HG03457 (cell line): ENCODE results near the gene GABBR2.
"Not testable (repeated sequence)": the region's sequence is repeated elsewhere in the genome, so short reads cannot be mapped to it uniquely, and the experiment has no call there.

Source experiments
- ATAC-seq: cut with Tn5 transposase; IDR thresholded peaks from one replicate; pipeline ENCODE4 v1.9.1; 2021; ENCODE audit warnings: moderate number of reproducible peaks; ENCODE audit not compliant: unreplicated experiment

GABBR2 gene

DNA sequence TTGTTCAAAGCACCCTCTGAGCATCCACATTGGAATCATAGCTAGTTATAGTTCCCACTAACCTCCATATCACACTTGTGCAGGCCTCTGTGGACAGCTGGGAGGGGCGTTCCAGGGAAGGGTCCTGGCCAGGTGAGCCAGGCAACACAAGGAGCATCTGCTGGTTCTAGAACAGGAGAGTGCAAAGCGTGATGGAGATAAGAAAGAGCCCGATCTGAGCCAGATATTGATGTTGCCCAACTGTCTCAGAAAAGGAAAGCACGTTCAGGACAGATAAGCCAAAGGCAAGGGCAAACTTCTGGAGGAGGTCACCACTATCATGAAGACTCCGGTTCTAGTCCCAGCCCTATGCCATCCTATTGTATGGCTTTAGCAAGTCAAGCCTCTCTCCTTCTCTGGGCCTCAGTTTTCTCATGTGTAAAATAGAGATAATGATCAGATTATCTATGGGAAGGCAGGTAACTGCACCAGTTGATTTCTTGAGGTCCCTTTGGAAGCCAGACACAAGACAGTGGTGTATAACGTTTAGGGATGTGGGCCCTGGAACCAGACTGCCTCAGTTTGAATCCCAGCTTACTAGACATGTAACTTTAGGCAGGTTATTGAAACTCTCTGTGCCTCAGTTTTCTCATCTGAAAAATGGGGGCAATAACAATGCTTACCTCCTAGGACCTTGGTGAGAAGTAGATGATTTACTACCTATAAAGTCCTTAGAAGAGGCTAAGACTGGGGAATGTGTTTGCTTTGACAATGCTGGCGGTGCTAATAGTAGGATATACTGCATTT, 19.8 kb downstream of the GABBR2 start:
- no peak for ATAC-seq

DNA sequence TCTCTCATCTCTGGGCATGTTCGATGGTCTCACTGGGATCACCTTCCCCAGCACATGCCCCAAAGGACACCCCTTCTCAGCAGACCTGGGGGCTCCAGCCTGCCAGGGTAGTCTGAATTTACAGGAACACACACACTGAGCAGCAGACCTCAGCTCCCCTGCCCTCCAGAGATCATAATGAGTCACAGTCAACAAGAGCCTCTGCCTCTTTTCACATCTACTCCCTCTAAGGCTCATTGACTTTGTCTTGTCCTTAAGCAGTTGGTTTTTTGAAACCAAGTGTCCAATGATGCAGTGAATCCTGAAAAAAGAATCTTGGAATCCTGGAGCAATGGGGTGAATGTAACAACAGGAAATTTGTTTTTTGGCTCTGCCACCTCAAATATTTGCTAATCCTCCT, 20.8 kb downstream of the GABBR2 start:
- ATAC-seq = no peak

DNA sequence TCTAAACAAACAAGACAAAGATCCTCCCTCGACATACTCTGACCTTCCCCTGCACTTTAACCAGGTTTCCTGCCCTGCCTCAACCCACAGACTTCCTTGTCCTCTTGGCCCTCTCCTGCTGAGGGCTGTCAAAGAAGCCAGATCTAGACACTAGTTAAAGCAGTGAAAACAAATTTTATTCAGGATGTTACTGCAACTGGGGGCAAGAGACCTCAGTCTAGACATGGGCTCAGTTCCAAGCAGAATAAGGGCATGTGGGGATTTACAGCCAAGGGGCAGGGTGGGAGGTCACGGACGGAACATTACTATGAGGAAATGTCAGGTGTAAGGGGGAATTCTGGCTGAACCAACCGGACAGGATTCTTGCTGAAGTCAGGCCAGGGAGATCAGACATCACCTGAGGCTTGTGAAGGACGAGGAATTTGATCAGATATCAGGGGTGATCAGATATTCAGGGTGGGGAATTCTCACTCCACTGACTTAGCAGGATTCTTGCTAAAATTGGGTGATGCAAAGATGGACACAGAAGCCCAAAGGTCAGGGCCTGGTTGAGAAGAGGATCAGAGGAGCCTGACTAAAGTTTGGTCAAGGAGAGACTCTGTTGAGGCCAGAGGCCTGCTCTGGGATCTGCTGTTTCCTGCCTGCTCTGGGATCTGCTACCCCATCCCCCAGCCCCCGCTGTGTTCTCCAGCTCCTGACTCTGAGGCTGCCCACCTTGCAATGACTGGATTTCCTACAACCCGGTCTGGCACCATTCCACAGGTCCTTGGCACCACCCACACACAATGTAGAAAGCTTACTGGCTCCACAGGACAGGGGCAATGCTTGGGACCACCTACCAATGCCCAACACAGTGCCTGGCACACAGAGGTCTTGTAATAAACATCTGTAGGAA, 21.5 kb downstream of the GABBR2 start:
- ATAC-seq = no peak

DNA sequence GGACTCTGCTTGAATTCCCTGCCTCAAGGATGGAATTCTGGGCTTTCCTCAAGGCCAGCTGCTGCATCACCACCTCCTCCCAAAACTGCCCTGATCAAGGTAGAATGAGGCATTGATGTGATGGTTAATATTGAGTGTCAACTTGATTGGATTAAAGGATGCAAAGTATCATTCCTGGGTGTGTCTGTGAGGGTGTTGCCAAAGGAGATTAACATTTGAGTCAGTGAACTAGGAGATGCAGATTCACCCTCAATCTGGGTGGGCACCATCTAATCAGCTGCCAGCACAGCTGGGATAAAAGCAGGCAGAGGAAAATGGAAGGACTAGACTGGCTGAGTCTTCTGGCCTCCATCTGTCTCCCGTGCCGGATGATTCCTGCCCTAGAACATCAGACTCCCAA, 23.9 kb downstream of the GABBR2 start:
- not testable (repeated sequence) for ATAC-seq

GRCh38 chr9:98678244-98678842, 30.4 kb downstream of the GABBR2 start:
- ATAC-seq = no peak

DNA sequence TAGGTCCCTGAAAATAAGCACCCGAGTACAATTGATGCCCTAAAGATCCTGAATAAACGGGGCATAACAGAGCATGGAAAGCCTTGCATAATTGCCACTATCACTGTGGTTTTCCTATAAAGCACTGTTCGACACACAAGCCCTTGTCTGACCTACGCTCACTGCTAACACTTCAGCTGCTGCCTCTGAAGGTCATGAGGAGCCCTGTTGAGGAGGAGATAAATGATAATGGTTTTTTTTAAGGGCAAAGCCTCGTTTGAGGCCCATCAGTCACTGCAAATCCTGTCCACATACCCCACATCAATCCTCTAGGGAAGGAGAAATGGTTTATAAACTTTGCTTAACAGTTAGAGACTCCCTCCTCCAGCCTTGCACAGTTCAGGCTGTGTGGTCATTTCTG, 35.1 kb downstream of the GABBR2 start:
- ATAC-seq = no peak

DNA sequence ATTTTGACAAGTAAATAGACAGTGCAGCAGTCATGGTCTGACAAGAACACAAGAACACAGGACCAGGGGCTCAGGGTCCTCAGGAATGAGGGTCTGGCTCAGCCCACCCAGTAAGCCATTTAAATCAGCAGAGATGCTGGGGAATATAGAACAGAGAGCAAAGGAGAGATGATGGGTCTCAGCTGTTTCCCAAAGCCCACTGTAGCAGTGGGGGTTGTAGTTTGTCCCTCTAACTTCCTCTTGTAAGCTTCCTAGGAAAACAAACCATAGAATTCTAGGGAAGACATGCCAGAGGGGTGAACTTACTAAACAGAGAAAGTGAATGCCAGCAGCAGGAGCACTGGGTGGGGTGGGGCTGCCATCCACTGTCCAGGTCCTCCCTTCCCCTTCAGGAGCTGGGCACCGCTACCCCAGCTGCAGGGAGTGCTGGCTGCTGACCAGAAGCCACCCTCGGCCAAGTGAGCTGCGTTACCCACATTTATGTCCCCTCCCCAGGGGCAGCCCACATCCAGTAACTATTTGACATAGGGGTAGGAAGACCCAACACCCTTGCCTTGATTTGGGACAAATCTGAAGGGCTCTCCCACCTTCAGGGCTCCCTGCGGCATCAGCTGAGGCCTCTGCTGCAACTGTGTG, 41.6 kb downstream of the GABBR2 start:
- no peak for ATAC-seq

DNA sequence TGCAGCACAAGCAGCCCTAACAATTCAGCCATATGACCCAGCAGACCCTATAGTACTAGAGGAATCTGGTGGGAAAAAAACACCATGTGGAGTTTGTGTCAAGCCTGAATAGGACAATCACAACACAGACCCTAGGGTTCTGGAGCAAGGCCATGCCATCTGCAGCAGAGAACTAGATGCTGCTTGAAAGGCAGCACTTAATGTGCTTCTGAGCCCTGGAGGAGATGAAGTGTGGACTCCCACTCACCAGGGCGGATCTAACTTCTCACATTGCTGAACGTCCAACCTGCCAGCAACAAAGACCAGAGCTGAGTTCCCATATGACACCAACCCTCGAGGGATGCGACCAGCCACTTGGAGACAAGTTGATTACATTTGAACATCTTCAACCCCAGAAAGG, 43.2 kb downstream of the GABBR2 start:
- no peak for ATAC-seq

DNA sequence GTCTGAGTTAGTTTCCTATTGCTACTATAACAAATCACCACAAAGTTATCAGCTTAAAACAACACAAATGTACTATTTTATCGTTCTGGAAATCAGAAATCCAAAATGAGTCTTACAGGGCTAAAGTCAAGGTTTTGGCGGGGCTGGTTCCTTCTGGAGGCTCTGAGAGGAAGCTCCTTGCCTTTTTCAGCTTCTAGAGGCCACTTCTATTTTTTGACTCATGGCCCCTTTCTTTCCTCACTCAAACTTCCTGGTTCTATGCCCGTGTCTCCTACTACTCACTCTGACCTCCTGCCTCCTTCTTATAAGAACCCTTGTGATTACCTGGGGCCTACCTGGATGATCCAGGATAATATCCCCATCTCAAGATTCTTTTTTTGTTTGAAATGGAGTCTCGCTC, 48.2 kb downstream of the GABBR2 start:
- ATAC-seq = no peak

DNA sequence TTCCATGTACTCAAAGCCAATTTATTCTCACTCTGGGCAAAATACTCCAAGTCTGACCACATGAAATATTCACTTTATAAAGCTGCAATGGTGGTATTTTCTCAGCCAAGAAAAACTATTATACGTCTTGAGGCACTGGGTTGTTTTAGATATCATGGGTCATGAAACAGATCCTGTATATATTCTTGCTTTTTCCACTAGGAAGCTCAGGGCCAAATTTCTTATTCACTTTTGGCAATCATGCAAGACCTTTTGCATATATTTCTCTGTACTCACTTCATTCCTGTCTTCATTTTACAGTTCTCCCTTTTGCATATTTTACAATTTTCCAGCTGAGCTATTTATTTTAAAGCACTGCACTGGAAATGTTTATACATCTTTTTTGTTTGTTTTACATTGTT, 49.8 kb downstream of the GABBR2 start:
- no peak for ATAC-seq

DNA sequence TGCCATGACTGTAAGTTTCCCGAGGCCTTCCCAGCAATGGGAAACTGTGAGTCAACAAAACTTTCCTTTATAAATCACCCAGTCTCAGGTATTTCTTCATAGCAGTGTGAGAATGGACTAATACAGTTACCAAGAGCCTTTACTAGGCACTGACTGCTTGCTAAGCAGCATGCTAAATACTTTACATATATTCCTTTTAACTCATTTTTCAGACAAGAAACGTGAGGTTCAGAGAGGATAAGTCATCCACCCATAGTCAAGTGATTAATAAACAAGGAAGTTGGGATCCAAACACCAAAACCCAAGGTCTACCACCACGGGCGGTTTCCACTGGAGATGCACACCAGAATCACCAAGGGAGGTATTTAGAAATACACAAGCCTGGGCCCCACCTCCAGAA, 50.8 kb downstream of the GABBR2 start:
- ATAC-seq = no peak

GRCh38 chr9:98656511-98656910, 52.2 kb downstream of the GABBR2 start:
- ATAC-seq = no peak

- ATAC-seq = not testable (repeated sequence)
Measured at GRCh38 chr9:98655428-98655827, 53.3 kb downstream of the GABBR2 start.

GRCh38 chr9:98654247-98654646, 54.5 kb downstream of the GABBR2 start:
- ATAC-seq = no peak

GRCh38 chr9:98652741-98653140, 56.0 kb downstream of the GABBR2 start:
- ATAC-seq = no peak

DNA sequence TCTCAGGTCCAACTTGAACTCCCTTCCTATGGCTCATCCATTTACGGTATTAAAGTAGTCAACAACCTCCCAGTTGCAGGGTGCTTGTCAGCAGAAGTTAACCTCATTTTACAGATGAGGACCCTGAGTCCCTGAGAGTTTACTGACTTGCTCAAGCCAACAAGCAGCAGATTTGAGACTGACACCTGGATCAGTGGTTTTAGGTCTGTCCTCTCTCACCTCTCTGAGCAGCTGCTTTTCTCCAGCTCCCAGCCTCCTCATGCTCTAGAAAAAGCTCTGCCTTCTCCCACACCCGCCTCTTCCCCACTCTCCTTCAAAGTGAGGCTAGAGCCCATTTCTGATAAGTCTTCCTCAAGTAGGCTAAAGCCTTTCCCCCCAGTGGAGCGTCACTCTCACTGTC, 56.4 kb downstream of the GABBR2 start:
- ATAC-seq = no peak

DNA sequence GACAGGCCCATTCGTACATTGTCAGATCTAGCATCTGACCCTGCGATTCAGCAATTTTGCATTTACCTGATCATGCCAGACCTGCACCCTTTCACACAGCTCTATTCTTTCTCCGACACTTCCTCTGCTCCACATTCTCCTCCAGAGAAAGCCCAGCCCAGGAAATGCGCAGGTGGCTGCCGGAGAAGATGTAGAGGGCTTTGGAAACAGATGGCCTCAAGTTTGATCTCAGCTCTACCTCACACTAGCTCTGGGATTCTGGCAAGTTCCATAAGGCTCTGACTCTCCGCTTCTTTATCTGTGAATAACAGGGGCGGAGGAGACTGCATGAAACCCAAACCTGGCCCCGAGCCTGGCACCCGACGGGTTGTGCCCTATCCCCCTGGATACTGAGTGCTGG, 61.5 kb downstream of the GABBR2 start:
- no peak for ATAC-seq

- ATAC-seq = no peak
Measured at GRCh38 chr9:98644011-98644410, 64.7 kb downstream of the GABBR2 start.

GRCh38 chr9:98642661-98643312, 65.9 kb downstream of the GABBR2 start:
- no peak for ATAC-seq

DNA sequence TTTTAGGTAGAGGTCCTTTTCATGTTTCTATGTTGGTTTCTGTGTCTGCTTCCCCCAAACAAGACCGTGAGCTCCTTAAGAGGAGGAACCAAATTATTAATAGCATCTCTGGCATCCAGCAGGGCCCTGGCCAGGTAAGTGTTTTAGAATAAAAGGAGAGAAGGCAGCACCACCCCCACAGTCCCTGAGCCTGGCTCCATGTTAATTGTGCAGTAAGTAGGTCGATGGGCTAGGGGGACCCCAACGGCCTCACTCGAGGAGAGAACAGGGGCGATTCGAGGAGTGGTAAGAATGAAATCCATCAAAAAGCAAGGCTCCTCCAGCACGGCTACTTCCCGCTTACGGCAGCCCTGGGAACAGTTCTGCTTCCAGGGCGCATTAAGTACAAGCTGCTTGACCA, 67.0 kb downstream of the GABBR2 start:
- no peak for ATAC-seq

DNA sequence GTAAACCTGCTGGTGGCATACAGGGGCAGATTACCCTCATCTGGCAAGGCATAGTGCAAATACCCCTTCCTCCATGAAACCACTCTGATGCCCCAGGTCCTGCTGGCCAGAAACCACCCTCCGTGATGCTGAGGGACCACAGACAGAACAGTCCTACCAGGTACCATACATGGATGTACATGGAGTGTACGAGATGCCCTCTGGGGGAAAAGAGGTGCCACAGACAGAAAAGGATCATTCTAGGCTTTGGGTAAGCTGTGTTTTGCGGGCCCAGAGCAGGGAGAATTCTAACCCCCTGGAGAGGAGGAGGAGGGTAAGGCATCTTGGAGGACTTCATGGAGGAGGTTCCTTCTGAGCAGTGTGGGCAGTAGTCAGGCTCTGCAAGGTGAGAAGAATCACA, 68.3 kb downstream of the GABBR2 start:
- no peak for ATAC-seq
